Type B pancreatic cell (in vitro differentiated cells): ENCODE measurements around the gene METTL24. TPM values are rescaled to one million over a fixed set of nuclear protein-coding genes. Genes with fewer than 3 reads are reported as not detected.

ENCODE experiments used
- DNase-seq: peaks from one replicate; pipeline ENCODE4 v3.0.0; 2021; ENCODE audit warnings: mixed read lengths; ENCODE audit not compliant: unreplicated experiment; ENCODE audit errors: extremely low spot score
- H3K27ac Mint-ChIP-seq: 2 replicates; pipeline ENCODE4 v1.8.0; 2021; ENCODE audit warnings: mild to moderate bottlenecking, mixed read lengths
- H3K27me3 Mint-ChIP-seq: 2 replicates; pipeline ENCODE4 v1.8.0; 2021; ENCODE audit warnings: mixed read lengths
- H3K36me3 Mint-ChIP-seq: 2 replicates; pipeline ENCODE4 v1.8.0; 2021; ENCODE audit warnings: mixed read lengths
- H3K4me1 Mint-ChIP-seq: one replicate; pipeline ENCODE4 v1.8.0; 2021; ENCODE audit warnings: mixed read lengths; ENCODE audit not compliant: unreplicated experiment
- H3K4me3 Mint-ChIP-seq: 2 replicates; pipeline ENCODE4 v1.8.0; 2021; ENCODE audit warnings: mild to moderate bottlenecking, mixed read lengths
- H3K9me3 Mint-ChIP-seq: 2 replicates; pipeline ENCODE4 v1.8.0; 2021; ENCODE audit warnings: mixed read lengths
- total RNA-seq: library from RNA; stranded (reverse); gene quantifications from 2 replicates; pipeline ENCODE4 v1.2.1, GENCODE V29; 2021; ENCODE audit warnings: low replicate concordance
- TF ChIP-seq, protein P1 (sequence below): fragments of 200-600 bp; sonication (generic); conservative IDR thresholded peaks from 2 replicates; pipeline ENCODE4 v1.5.0; 2021; ENCODE audit warnings: antibody characterized with exemption, mild to moderate bottlenecking

The METTL24 gene
- total RNA-seq, 1 donor from 2014 or later: 10.0 TPM

DNA sequence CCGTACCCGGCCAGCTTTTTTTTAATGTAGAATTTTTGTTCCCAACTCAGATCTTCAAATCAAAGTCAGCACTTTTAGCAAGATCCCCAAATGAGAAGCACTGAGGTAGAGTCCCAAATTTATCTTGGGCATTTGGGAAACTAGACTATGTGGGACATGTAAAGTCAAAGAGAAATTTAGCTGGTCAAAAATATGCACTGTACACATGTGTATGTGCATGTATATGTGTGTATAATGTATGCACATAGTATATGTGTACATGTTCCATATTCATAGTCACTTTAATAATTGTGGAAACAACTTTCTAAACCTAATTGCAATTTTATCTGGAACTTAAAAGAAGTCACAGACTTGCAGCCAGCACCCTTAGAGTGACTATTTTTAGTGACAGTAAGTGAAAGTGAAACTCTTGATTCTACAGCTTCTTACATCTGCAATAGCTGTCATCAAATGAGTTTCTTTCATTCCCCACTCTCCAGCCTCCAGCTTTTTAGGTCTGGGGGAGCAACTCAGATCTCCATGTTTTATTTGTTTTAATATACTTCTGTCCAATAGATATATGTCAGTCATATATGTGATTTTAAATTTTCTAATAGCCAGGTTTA lies 124.3 kb downstream of the METTL24 start:
- no peak overlapping the region for H3K27ac Mint-ChIP-seq
- no peaks in the 10 kb centered on the region for H3K27me3 Mint-ChIP-seq
- peaks cover 4% of the 10 kb centered on the region for H3K9me3 Mint-ChIP-seq
- DNase-seq: no peak
- TF ChIP-seq, protein P1, sequence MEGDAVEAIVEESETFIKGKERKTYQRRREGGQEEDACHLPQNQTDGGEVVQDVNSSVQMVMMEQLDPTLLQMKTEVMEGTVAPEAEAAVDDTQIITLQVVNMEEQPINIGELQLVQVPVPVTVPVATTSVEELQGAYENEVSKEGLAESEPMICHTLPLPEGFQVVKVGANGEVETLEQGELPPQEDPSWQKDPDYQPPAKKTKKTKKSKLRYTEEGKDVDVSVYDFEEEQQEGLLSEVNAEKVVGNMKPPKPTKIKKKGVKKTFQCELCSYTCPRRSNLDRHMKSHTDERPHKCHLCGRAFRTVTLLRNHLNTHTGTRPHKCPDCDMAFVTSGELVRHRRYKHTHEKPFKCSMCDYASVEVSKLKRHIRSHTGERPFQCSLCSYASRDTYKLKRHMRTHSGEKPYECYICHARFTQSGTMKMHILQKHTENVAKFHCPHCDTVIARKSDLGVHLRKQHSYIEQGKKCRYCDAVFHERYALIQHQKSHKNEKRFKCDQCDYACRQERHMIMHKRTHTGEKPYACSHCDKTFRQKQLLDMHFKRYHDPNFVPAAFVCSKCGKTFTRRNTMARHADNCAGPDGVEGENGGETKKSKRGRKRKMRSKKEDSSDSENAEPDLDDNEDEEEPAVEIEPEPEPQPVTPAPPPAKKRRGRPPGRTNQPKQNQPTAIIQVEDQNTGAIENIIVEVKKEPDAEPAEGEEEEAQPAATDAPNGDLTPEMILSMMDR: no peak
- peaks cover 28% of the 10 kb centered on the region for H3K36me3 Mint-ChIP-seq
- no peak overlapping the region for H3K4me3 Mint-ChIP-seq
- H3K4me1 Mint-ChIP-seq: no peaks in the 10 kb centered on the region

DNA sequence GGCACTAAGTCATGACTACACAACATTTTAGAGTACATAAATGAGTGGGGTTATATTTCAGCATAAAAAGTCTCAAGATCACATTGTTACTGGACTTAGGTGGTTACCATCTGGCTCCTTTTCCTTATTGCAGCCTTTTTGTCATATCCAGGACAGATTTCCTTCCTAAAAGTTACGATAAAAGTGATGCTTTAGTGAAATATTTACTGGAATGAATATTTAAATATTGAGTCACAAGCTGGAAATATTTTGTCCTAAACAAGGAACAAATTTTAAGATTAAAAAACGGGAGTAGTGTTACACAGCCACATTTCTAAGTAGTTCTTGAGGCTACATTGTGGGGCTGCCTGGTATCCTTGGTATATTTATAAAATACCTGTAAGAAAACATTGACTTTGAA lies 125.7 kb downstream of the METTL24 start:
- DNase-seq: no peak
- Mint-ChIP-seq H3K27ac (no peak overlapping the region), H3K4me3 (no peak overlapping the region), H3K36me3 (peaks cover 25% of the 10 kb centered on the region), H3K27me3 (no peaks in the 10 kb centered on the region), H3K4me1 (no peaks in the 10 kb centered on the region), H3K9me3 (peaks cover 4% of the 10 kb centered on the region)
- TF ChIP-seq, protein P1: no peak

DNA sequence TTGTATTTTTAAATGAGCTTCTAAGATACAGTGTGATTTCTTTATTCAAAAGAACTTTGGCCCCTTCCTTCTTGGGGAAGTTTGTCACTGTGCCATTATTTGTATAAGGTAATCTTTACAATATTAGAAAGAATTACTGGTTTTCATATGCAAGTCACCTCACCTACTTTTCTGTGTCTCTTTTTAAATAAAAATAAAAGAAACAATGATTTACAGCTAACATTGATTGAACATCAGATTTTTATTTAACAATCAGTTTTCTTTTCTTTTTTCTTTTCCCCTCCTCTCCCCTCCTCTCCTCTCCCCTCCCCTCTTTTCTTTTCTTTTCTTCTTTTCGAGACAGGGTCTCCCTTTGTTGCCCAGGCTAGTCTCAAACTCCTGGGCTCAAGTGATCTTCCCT lies 131.9 kb downstream of the METTL24 start:
- Mint-ChIP-seq H3K27ac (no peak overlapping the region), H3K4me3 (no peak overlapping the region), H3K27me3 (no peaks in the 10 kb centered on the region), H3K4me1 (no peaks in the 10 kb centered on the region), H3K36me3 (peaks cover 27% of the 10 kb centered on the region), H3K9me3 (no peaks in the 10 kb centered on the region)
- TF ChIP-seq, protein P1: no peak
- no peak for DNase-seq

DNA sequence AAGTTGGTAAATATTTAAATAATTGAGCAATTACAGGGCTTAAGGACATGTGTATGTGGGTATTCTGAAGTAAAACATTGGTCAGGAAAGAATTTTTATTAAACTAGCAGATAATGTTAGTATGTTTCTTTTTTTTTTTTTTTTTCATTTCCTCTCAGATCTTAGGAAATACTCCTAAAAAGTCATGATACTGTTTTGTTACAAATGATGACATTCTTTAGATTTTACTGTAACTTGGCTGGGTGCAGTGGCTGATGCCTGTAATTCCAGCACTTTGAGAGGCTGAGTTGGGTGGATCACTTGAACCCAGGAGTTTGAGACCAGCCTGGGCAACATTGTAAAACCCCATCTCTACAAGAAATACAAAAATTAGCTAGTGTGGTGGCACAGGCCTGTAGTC lies 136.4 kb downstream of the METTL24 start:
- TF ChIP-seq, protein P1: no peak
- DNase-seq: no peak
- H3K9me3 Mint-ChIP-seq: no peaks in the 10 kb centered on the region
- H3K4me3 Mint-ChIP-seq: no peak overlapping the region
- H3K36me3 Mint-ChIP-seq: peaks cover 46% of the 10 kb centered on the region
- no peaks in the 10 kb centered on the region for H3K27me3 Mint-ChIP-seq
- no peaks in the 10 kb centered on the region for H3K4me1 Mint-ChIP-seq
- no peak overlapping the region for H3K27ac Mint-ChIP-seq

DNA sequence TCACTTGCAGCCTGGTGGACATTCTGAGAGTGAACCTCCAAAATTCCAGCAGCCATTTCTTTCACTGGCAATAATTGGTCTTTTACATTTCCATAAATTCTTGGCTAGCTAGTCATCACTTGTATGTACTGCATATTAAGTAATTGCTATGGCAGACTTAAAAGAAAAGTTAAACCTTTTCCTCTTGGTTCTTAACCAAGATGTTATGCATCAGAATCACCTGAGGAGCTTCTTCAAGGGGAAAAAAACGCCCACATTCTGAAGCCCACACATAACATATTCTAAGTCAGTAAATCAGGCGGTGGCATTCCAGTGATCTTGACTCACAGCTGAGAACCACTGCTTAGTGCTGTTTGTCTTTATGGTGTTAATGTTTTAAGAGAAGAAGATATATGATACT lies 140.9 kb downstream of the METTL24 start:
- TF ChIP-seq, protein P1: no peak
- Mint-ChIP-seq H3K27ac (no peak overlapping the region), H3K27me3 (no peaks in the 10 kb centered on the region), H3K4me1 (no peaks in the 10 kb centered on the region), H3K4me3 (no peak overlapping the region), H3K9me3 (no peaks in the 10 kb centered on the region), H3K36me3 (peaks cover 40% of the 10 kb centered on the region)
- no peak for DNase-seq

DNA sequence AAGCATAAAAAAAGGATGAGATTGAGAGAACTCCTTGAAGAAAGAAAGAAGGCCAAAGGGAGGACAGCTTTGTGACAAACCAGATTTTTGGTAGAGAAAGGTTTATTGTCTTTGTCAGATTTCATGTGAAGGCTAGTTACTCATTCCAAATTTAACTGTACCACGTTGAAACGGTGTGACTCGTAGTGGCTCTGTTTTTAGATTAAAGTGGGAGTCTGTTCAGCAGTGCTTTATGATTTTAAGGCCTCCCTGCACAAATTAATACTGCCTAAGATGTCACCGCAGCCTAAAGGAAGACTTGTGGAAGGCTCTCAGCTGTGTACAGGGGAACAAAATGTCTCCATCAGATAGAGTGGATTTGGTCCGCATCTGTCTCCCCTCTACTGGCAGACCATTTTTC lies 142.0 kb downstream of the METTL24 start:
- no peak for DNase-seq
- no peak overlapping the region for H3K4me3 Mint-ChIP-seq
- H3K9me3 Mint-ChIP-seq: no peaks in the 10 kb centered on the region
- H3K27ac Mint-ChIP-seq: no peak overlapping the region
- TF ChIP-seq, protein P1: no peak
- no peaks in the 10 kb centered on the region for H3K4me1 Mint-ChIP-seq
- peaks cover 44% of the 10 kb centered on the region for H3K36me3 Mint-ChIP-seq
- no peaks in the 10 kb centered on the region for H3K27me3 Mint-ChIP-seq
